HUDEP-2 (cell line): ENCODE data around the gene KAT2A.
A peak's percentile ranks its signal among the peaks of the same experiment; 100 is the strongest.

ENCODE experiments used
- DNase-seq, 76 experiments: peaks; one replicate each; lab custom pipeline; 2025; ENCODE audit not compliant: unreplicated experiment in 76 of 76; lab: John Stamatoyannopoulos, UW

The KAT2A gene

GRCh38 chr17:42068979-42069378 is 52.2 kb downstream of the KAT2A start:
- DNase-seq: peak in 1 of 76 experiments; percentile 6

- DNase-seq: peak in 51 of 76 experiments; percentile 7 to 74 (median 41)
Observed at GRCh38 chr17:42067371-42068091, 53.6 kb downstream of the KAT2A start.

- no peak for DNase-seq
Observed at GRCh38 chr17:42065201-42065600, 56.0 kb downstream of the KAT2A start.
